Smooth muscle cell of the brain vasculature (primary cell): ENCODE data around the gene PPAT.

Experiments
- DNase-seq: peaks from one replicate; pipeline ENCODE4 v3.0.0-alpha.2; 2012; ENCODE audit warnings: low read depth, low spot score

Gene PPAT

DNA sequence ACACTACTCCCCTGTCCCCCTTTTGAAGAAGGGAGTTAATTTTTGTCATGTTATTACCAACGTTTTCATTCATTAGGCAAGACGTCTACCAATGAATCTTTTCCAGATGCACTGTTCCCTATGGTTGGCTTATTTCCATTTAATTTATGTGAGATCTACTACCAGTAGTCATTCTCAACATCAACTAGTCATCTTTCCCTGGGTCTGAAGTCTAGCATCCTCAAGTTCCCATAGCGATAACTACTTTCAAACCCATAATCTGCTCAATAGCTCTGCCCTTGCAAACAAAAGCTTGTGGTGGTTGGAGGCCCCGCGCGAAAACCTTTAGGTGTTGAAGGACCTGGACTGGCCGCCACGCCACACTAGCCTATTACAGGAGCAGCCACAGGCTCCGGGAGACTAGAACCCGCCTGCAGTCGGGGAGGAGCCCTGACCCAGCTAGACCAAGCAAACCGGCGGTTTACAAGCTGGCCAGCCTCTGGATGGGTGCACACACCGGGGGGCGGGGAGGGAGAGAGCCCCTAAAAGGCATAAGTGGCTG, 746 bp downstream of the PPAT start:
- DNase-seq = no peak

DNA sequence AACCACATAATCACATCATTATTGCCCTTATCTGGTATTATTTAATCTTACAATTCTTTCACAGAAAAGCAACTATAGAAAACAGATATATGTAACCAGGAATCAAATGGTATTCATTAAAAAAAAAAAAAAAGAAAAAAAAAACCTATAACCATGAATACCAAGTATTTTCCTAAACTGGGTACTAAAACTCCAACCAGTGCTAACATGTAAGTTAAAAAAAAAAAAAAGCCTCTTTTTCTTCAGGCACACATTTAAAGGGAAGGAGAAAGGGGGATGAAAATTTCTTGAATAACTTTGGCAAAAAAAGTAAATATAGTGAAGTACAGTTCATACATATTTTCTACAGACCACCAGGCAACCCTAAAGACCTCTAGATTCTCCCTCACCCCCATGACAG, 2.1 kb downstream of the PPAT start:
- DNase-seq = no peak

DNA sequence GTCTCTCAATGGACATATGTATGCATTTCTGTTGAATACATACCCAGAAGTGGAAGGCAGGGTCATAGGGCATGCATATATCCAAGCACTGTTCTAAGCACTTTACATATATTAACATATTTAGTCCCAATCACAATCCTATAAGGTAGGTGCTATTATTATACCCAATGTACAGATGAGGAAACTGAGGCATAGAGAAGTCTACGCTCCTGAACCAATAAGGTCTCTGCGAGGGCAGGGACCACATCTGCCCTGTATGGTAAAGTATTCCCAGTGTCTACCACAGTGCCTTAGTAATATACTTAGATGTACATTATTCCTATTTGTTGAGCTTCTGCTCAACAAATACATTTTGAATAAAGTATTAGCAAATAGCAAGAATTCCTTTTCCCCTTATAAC, 5.2 kb downstream of the PPAT start:
- DNase-seq = no peak

DNA sequence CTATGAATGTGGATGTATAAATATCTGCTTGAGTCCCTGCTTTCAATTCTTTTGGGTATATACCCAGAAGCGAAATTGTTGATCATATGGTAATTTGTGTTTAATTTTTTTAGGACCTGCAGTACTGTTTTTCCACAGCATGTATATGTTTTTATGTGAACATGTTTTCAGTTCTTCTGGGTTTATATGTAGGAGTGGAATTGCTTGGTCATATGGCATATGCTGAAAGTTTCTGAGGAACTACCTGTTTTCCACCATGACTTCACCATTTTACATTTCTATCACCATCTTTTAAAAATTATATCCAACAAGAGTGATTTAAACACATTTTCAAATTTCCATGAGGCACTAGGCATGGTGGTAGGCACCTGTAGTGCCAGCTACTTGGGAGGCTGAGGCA, 8.2 kb downstream of the PPAT start:
- no peak for DNase-seq

- no peak for DNase-seq
Measured at GRCh38 chr4:56426273-56426672, 9.1 kb downstream of the PPAT start.

DNA sequence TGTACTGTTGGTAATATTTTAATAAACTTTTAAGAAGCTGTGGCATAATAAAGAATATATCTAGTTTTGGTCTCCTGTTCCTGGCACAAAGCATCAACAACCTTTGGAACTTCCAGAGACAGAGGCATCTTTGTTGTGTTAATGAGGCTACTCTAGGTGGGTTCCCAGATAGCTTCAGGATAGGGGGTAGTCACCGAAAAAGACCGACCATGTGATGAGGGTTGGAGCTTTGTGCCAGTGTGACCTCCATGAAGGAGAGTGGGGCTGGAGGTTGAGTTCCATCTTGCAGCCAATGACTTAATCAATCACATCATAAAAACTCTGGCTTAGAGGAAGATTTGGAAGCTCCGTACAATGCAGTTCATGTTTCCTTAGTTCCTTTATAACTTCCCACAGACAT, 9.9 kb downstream of the PPAT start:
- DNase-seq = no peak

DNA sequence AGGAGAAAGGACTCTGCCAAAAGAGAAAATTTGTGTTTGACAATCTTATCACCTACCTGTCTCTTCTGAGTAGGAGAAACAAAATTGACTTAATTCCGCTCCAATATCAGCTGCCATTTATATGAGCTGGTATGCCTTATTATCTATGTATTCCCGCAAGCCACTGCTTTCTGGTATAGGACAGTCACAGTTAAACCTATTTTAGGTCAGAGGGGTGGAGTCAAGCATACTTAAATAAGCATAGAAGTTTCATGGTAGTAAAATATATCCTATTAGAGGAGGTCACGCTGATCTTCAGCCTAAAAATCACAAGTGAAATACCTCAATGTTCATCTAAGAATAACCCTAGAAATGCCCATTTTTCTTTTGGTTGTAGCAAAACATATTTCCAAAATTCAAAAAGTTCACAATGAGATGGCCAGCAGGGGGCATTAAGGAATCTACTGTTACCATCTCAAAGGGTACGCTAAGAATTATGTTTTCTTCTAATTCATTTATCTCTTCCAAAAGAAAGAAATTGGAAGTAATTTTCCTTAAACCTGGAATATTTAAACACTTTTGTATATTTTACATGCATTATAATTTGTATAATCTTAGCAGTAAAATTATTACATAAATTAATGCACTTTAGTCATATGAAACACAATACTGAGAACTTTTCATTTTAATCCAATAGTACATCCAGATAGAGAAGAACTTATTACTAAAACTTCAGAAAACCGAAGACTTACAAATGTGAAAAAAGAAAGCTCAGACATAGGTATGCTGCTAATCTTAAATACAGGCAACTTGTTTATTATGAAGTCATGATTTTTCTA, 10.5 kb downstream of the PPAT start:
- DNase-seq = no peak

GRCh38 chr4:56424176-56424575, 11.2 kb downstream of the PPAT start:
- DNase-seq = no peak

GRCh38 chr4:56417396-56417795, 18.0 kb downstream of the PPAT start:
- DNase-seq = no peak

- no peak for DNase-seq
Measured at GRCh38 chr4:56416349-56416748, 19.1 kb downstream of the PPAT start.

GRCh38 chr4:56414135-56414670, 21.2 kb downstream of the PPAT start:
- no peak for DNase-seq

GRCh38 chr4:56410247-56411062, 25.0 kb downstream of the PPAT start:
- peak; percentile 85 for DNase-seq

GRCh38 chr4:56409511-56410090, 25.8 kb downstream of the PPAT start:
- DNase-seq = no peak

- no peak for DNase-seq
Measured at GRCh38 chr4:56408978-56409377, 26.4 kb downstream of the PPAT start.

- DNase-seq = no peak
Measured at GRCh38 chr4:56406151-56406550, 29.3 kb downstream of the PPAT start.

DNA sequence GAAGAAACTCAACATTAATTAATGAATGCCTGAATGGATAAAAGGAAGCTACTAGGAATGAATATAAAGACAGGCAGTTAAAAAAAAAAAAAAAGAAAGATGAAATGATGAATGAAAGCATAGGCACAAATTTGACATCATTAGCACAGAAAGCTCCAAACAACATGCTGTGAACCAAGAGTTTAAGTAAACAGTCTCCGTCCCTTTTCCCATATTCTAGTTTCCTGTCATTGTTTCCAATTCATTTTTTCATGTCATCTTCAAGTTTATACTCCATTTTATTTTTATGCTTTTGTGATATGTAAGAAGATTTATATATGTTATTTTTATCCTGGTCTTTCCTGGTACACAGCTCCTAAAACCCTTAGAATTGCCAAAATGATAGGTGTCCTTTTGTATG, 30.4 kb downstream of the PPAT start:
- DNase-seq = no peak

- no peak for DNase-seq
Measured at GRCh38 chr4:56400560-56400959, 34.9 kb downstream of the PPAT start.

GRCh38 chr4:56391270-56391669, 44.1 kb downstream of the PPAT start:
- no peak for DNase-seq

- no peak for DNase-seq
Measured at GRCh38 chr4:56389558-56389957, 45.9 kb downstream of the PPAT start.

GRCh38 chr4:56388306-56388705, 47.1 kb downstream of the PPAT start:
- no peak for DNase-seq

DNA sequence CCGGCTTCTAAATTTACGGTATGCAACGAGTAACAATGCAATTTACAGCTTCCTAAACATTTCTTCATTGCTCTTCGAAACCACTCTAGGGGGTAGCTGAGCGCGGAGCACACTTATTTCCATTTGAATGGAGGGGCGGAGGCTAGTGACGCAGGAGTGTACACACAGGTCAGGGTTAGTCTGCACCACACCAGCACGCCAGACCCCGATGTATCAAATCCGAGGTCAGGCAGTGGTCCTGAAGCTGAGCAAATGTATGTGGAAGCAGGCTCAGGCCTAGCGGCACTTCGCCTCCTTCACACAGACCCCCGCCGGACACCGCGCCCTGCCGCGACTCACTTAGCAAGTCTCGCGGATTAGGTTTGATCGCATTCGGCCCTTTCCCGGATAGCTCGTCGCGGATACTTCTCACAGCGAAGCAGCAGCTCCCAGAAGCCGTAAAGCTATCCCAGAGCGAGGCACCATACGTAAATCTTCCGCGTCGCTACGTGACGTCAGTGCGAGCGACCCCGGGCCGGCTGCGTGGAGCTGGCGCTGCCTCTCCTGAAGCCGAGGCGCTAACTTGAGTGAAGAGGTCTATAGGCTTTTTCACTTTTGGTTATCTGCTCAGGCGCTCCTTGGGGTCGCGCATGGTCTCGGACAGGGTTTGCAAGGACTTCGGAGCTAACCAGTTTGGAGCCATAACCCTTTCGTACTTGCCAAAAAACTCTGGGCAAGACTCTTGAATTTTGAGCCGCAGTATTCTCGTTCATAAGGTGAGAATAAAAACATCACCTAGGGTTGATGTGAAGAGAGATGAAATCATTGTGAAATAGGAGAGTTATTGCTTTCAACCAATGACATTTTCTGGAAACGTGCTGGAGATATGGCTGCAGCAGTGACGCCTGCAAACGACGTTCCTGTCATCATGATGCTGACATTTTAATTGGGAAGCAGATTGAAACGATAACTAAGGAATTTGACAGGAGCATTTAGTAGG, 48.1 kb downstream of the PPAT start, which contains the start of gene AASDH:
TSS of gene AASDH (minus strand) at position 469 of the 979 bp plus-strand sequence. CDS start 3,192 bp downstream, outside the sequence.
- DNase-seq = peak; percentile 87
